NCI-H2107 (cell line): ENCODE measurements around the gene PXMP4.
"Not testable (repeated sequence)": the region's sequence is repeated elsewhere in the genome, so short reads cannot be mapped to it uniquely, and the experiment has no call there.

Experiments
- DNase-seq: peaks from one replicate; lab custom pipeline; 2025; lab: John Stamatoyannopoulos, UW

The PXMP4 gene

GRCh38 chr20:33703498-33704137 is 16.5 kb downstream of the PXMP4 start:
- DNase-seq: no peak

- DNase-seq: no peak
These were observed 17.2 kb downstream of the PXMP4 start for GRCh38 chr20:33702861-33703260.

GRCh38 chr20:33701629-33702450 is 18.3 kb downstream of the PXMP4 start:
- DNase-seq: no peak

GRCh38 chr20:33700696-33701441 is 19.2 kb downstream of the PXMP4 start:
- not testable (repeated sequence) for DNase-seq

GRCh38 chr20:33698966-33699365 is 21.1 kb downstream of the PXMP4 start:
- not testable (repeated sequence) for DNase-seq

- no peak for DNase-seq
These were observed 23.0 kb downstream of the PXMP4 start for GRCh38 chr20:33697129-33697528.

GRCh38 chr20:33696448-33696847 is 23.7 kb downstream of the PXMP4 start:
- no peak for DNase-seq

GRCh38 chr20:33694639-33695012 is 25.5 kb downstream of the PXMP4 start:
- DNase-seq: no peak

GRCh38 chr20:33693741-33694638 is 26.1 kb downstream of the PXMP4 start:
- DNase-seq: no peak

- no peak for DNase-seq
These were observed 26.8 kb downstream of the PXMP4 start for GRCh38 chr20:33693289-33693688.

- no peak for DNase-seq
These were observed 30.1 kb downstream of the PXMP4 start for GRCh38 chr20:33689973-33690372.

- no peak for DNase-seq
These were observed 30.6 kb downstream of the PXMP4 start for GRCh38 chr20:33689493-33689892.

GRCh38 chr20:33688938-33689424 is 31.1 kb downstream of the PXMP4 start:
- DNase-seq: no peak

GRCh38 chr20:33687993-33688937 is 31.8 kb downstream of the PXMP4 start:
- no peak for DNase-seq

- DNase-seq: no peak
These were observed 32.7 kb downstream of the PXMP4 start for GRCh38 chr20:33687370-33687915.

GRCh38 chr20:33686984-33687366 is 33.1 kb downstream of the PXMP4 start:
- DNase-seq: no peak

- DNase-seq: peak; percentile 85
These were observed 33.8 kb downstream of the PXMP4 start, which contains the start of gene E2F1 for GRCh38 chr20:33686100-33686983. TSS of gene E2F1 (minus strand) at chr20:33686385. CDS start at chr20:33686264, 121 bp downstream.

GRCh38 chr20:33685328-33686099 is 34.6 kb downstream of the PXMP4 start:
- DNase-seq: no peak
